Measurements from ENCODE around the gene FIBCD1.

FIBCD1 gene

GRCh38 chr9:130908878-130909355 lies 30.1 kb downstream of the FIBCD1 start:
- H3K4me1 ChIP-seq (ENCODE audit: control insufficient read depth in 2 of 2, insufficient read depth in 1 of 2, low read depth in 1 of 2, low read length in 2 of 2): peaks cover 10 to 11% of the 10 kb centered on the region in 2 donors
- H3K9me3 ChIP-seq (replicated peaks in 1 of 2; ENCODE audit: control insufficient read depth in 2 of 2, insufficient read depth in 1 of 2, low read depth in 1 of 2, low read length in 2 of 2): no peaks in the 10 kb centered on the region
- H3K36me3 ChIP-seq (replicated peaks in 1 of 2; ENCODE audit: control insufficient read depth in 2 of 2, insufficient read depth in 2 of 2, low read length in 2 of 2): no peaks in the 10 kb centered on the region
- no peak overlapping the region for H2BK12ac ChIP-seq (ENCODE audit: low read length)
- H4K91ac ChIP-seq (ENCODE audit: low read depth, low read length, poor library complexity): no peak overlapping the region
- peak overlapping the region; percentile 69 for H2BK15ac ChIP-seq (ENCODE audit: low read length)
- no peak overlapping the region for H3K27ac ChIP-seq (replicated peaks; ENCODE audit: low read length)
- no CpG with 5 or more reads among the region's 19 CpGs for WGBS, 2 donors (ENCODE audit: extremely low coverage in 2 of 2, insufficient read length in 2 of 2, insufficient replicate concordance in 1 of 2)
- no peak overlapping the region for H2AFZ ChIP-seq (ENCODE audit: low read length)
- H3K18ac ChIP-seq (ENCODE audit: low read length): peak overlapping the region; percentile 20
- H2BK120ac ChIP-seq (ENCODE audit: low read depth, low read length): no peak overlapping the region
- no peak overlapping the region for H3K4ac ChIP-seq (ENCODE audit: low read length)
- H2BK5ac ChIP-seq (ENCODE audit: low read length): no peak overlapping the region
- peaks cover 0 to 38% (median 0%) of the 10 kb centered on the region in 3 experiments for H3K27me3 ChIP-seq (ENCODE audit: control insufficient read depth in 3 of 3, insufficient read depth in 3 of 3, low read depth in 1 of 3, low read length in 3 of 3)
- H3K4me3 ChIP-seq (ENCODE audit: low read length in 2 of 2): no peak overlapping the region
- H3K23ac ChIP-seq (ENCODE audit: low read depth, low read length, poor library complexity): peak overlapping the region; percentile 90
- no peak overlapping the region for H3K14ac ChIP-seq (ENCODE audit: low read length)
- H3K4me2 ChIP-seq (ENCODE audit: insufficient read depth, low read length, poor library complexity, severe bottlenecking): no peak overlapping the region
- H4K8ac ChIP-seq (ENCODE audit: low read depth, low read length): no peak overlapping the region
- no peak overlapping the region for H3K9ac ChIP-seq (ENCODE audit: low read depth, low read length, poor library complexity)
- H3K79me1 ChIP-seq (ENCODE audit: low read depth, low read length): peaks cover 3% of the 10 kb centered on the region
- DNase-seq (ENCODE audit: low spot score): no peak
- H2AK5ac ChIP-seq (ENCODE audit: low read depth, low read length): peak overlapping the region; percentile 97

DNA sequence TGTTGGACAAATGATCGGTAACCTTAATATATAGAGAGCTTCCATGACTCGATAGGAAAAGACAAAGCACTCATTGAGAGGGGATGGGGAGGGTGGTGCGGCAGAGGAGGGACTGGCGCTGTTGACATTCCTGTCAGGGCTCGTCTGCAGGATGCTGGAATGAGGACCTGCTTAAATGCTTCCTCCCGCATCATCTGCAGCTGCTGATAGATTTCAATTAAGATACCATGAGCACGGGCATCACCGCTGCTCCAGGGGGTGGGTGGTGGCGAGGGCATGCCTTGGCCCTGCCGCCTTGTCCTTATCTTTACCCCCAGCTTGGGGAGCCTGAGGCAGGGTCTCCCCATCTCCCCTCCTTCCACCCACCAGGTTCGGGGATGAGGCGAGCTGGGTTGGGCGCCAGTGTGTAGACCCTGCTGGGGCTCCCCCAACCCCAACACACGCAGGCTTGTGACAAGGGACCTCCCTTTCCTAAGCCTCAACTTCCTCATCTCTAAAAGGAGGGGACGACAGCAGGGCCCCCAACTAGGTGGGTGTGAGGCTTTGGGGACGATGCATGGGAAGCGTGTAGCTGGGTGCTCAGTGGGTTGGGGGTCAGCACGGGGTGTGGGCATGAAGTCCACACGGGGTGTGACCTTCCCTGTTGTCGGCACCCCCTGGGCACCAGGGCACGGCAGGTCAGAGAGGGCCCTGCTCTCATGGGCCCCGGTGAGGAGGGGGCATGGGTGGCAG lies 30.7 kb downstream of the FIBCD1 start:
- peak overlapping the region; percentile 97 for H2AK5ac ChIP-seq (ENCODE audit: low read depth, low read length)

DNA sequence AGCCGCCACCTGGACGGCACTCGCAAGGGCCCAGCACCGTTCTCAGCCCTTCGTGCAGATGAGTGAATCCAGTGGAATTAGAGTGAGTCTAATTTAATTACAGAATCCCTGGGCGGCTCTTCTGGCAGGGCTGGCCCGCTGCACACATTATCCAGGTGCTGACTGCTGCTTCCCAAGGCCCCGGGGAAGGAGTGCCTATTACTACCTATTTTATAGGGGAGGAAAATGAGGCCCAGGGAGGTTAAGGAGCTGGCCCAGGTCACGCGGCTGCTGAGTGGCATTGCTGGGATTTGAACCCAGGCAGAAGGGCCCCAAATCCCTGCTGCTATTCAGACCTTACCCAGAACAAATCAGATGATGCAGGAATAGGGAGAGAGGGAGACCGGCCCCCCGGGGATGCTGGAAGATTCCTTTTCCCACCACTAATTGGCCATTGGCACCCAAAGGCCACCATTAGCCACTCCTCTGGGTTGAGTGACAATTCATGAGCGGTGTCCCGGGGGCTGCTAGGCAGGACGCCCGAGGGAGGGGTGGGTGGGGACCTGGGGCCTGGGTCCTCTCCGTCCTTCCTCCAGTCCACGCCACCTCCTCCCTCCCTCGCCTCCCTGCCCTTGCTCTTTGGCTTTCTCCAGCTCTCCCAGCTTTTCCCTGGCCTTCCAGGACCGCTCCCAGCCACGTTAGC lies 32.2 kb downstream of the FIBCD1 start:
- H2AFZ ChIP-seq (ENCODE audit: low read length): no peak overlapping the region
- no peaks in the 10 kb centered on the region for H3K9me3 ChIP-seq (replicated peaks in 1 of 2; ENCODE audit: control insufficient read depth in 2 of 2, insufficient read depth in 1 of 2, low read depth in 1 of 2, low read length in 2 of 2)
- H2BK12ac ChIP-seq (ENCODE audit: low read length): peak overlapping the region; percentile 33
- peaks cover 3% of the 10 kb centered on the region for H3K79me1 ChIP-seq (ENCODE audit: low read depth, low read length)
- peaks cover 0 to 39% (median 0%) of the 10 kb centered on the region in 3 experiments for H3K27me3 ChIP-seq (ENCODE audit: control insufficient read depth in 3 of 3, insufficient read depth in 3 of 3, low read depth in 1 of 3, low read length in 3 of 3)
- H3K4me1 ChIP-seq (ENCODE audit: control insufficient read depth in 2 of 2, insufficient read depth in 1 of 2, low read depth in 1 of 2, low read length in 2 of 2): peaks cover 3 to 4% of the 10 kb centered on the region in 2 donors
- H3K14ac ChIP-seq (ENCODE audit: low read length): no peak overlapping the region
- DNase-seq (ENCODE audit: low spot score): no peak
- peak overlapping the region; percentile 50 for H3K18ac ChIP-seq (ENCODE audit: low read length)
- H4K91ac ChIP-seq (ENCODE audit: low read depth, low read length, poor library complexity): no peak overlapping the region
- no peak overlapping the region for H2BK120ac ChIP-seq (ENCODE audit: low read depth, low read length)
- H3K4me2 ChIP-seq (ENCODE audit: insufficient read depth, low read length, poor library complexity, severe bottlenecking): no peak overlapping the region
- H3K23ac ChIP-seq (ENCODE audit: low read depth, low read length, poor library complexity): peak overlapping the region; percentile 95
- no CpG with 5 or more reads among the region's 21 CpGs for WGBS, 2 donors (ENCODE audit: extremely low coverage in 2 of 2, insufficient read length in 2 of 2, insufficient replicate concordance in 1 of 2)
- no peak overlapping the region for H2BK15ac ChIP-seq (ENCODE audit: low read length)
- no peak overlapping the region for H3K27ac ChIP-seq (replicated peaks; ENCODE audit: low read length)
- no peak overlapping the region for H4K8ac ChIP-seq (ENCODE audit: low read depth, low read length)
- H3K9ac ChIP-seq (ENCODE audit: low read depth, low read length, poor library complexity): no peak overlapping the region
- no peak overlapping the region for H3K4me3 ChIP-seq (ENCODE audit: low read length in 2 of 2)
- H3K36me3 ChIP-seq (replicated peaks in 1 of 2; ENCODE audit: control insufficient read depth in 2 of 2, insufficient read depth in 2 of 2, low read length in 2 of 2): no peaks in the 10 kb centered on the region
- H2AK5ac ChIP-seq (ENCODE audit: low read depth, low read length): peak overlapping the region; percentile 71
- no peak overlapping the region for H2BK5ac ChIP-seq (ENCODE audit: low read length)
- H3K4ac ChIP-seq (ENCODE audit: low read length): no peak overlapping the region

More for the DNA sequence above, 30.7 kb downstream of the FIBCD1 start:
- no peak overlapping the region for H3K4me2 ChIP-seq (ENCODE audit: insufficient read depth, low read length, poor library complexity, severe bottlenecking)
- no peak overlapping the region for H3K27ac ChIP-seq (replicated peaks; ENCODE audit: low read length)
- H3K36me3 ChIP-seq (replicated peaks in 1 of 2; ENCODE audit: control insufficient read depth in 2 of 2, insufficient read depth in 2 of 2, low read length in 2 of 2): no peaks in the 10 kb centered on the region
- H3K14ac ChIP-seq (ENCODE audit: low read length): peak overlapping the region; percentile 32
- no peak overlapping the region for H2BK5ac ChIP-seq (ENCODE audit: low read length)
- H2BK12ac ChIP-seq (ENCODE audit: low read length): no peak overlapping the region
- H3K4ac ChIP-seq (ENCODE audit: low read length): no peak overlapping the region
- peaks cover 0 to 35% (median 0%) of the 10 kb centered on the region in 3 experiments for H3K27me3 ChIP-seq (ENCODE audit: control insufficient read depth in 3 of 3, insufficient read depth in 3 of 3, low read depth in 1 of 3, low read length in 3 of 3)
- no CpG with 5 or more reads among the region's 22 CpGs for WGBS, 2 donors (ENCODE audit: extremely low coverage in 2 of 2, insufficient read length in 2 of 2, insufficient replicate concordance in 1 of 2)
- no peak for DNase-seq (ENCODE audit: low spot score)
- H2AFZ ChIP-seq (ENCODE audit: low read length): no peak overlapping the region
- H3K23ac ChIP-seq (ENCODE audit: low read depth, low read length, poor library complexity): peak overlapping the region; percentile 90
- H3K4me3 ChIP-seq (ENCODE audit: low read length in 2 of 2): no peak overlapping the region
- no peak overlapping the region for H2BK120ac ChIP-seq (ENCODE audit: low read depth, low read length)
- H3K4me1 ChIP-seq (ENCODE audit: control insufficient read depth in 2 of 2, insufficient read depth in 1 of 2, low read depth in 1 of 2, low read length in 2 of 2): peaks cover 6 to 9% of the 10 kb centered on the region in 2 donors
- H3K79me1 ChIP-seq (ENCODE audit: low read depth, low read length): peaks cover 3% of the 10 kb centered on the region
- H3K9me3 ChIP-seq (replicated peaks in 1 of 2; ENCODE audit: control insufficient read depth in 2 of 2, insufficient read depth in 1 of 2, low read depth in 1 of 2, low read length in 2 of 2): no peaks in the 10 kb centered on the region
- H2BK15ac ChIP-seq (ENCODE audit: low read length): peak overlapping the region; percentile 69
- H4K8ac ChIP-seq (ENCODE audit: low read depth, low read length): no peak overlapping the region
- peak overlapping the region; percentile 20 for H3K18ac ChIP-seq (ENCODE audit: low read length)
- no peak overlapping the region for H4K91ac ChIP-seq (ENCODE audit: low read depth, low read length, poor library complexity)
- H3K9ac ChIP-seq (ENCODE audit: low read depth, low read length, poor library complexity): peak overlapping the region; percentile 7
